LHCN-M2 (cell line): Measurements from ENCODE around the gene CACNA1D. TPM values are rescaled to one million over a fixed set of nuclear protein-coding genes. Genes with fewer than 3 reads are reported as not detected.

Experiments
- DNase-seq: peaks from one replicate; pipeline ENCODE4 v3.0.0-alpha.2; 2012; ENCODE audit warnings: low read depth
- total RNA-seq: library from RNA; depleted of rRNA; stranded (reverse); fragments of >200 nt; gene quantifications from 2 replicates; pipeline ENCODE4 v1.2.3, GENCODE V29; 2014

CACNA1D gene
- total RNA-seq, 1 experiment from 2014 or later: 0.57 TPM

- peak; percentile 37 for DNase-seq
These were observed 215.7 kb downstream of the CACNA1D start for GRCh38 chr3:53709860-53710674.

DNA sequence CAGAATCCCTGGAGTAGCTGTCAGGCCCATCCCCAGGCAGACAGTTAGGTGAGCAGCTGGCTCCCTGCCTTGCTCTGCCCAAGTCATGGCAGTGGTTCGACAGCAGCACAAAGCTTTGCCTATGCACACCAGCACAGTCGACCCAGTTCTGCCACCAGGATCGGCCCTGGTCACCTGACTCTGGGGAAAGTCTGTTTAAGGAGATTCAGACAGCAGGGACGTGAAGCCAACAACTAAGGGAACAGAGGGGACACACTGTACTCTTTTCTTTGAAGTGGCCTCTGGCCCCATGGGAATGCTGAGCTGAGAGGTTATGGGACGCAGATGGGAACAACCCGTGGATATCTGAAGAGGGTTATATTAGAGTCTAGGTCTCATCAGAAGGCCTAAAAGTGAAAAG, 217.0 kb downstream of the CACNA1D start:
- no peak for DNase-seq

- no peak for DNase-seq
These were observed 218.5 kb downstream of the CACNA1D start for GRCh38 chr3:53712817-53713388.

DNA sequence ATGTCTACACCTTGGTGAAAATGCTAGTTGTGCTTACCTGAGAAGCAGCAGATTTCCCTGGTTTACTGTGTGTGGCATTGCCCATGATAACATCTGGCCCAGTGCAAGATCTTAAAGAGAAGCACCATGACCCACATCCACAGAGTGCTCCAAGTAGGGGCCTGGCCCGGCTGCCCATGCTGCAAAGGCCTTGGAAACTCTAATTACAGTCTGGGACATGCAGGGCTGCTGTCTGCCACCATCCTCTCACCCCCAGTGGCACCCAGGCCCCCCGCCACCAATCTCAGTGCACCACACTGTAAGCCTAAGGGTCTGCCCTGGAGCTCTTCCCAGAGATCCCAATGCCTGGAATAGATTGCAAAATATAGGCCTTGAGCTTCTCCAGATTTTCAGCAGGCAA, 219.2 kb downstream of the CACNA1D start:
- DNase-seq: no peak

- peak; percentile 16 for DNase-seq
These were observed 221.5 kb downstream of the CACNA1D start for GRCh38 chr3:53715815-53716483.

DNA sequence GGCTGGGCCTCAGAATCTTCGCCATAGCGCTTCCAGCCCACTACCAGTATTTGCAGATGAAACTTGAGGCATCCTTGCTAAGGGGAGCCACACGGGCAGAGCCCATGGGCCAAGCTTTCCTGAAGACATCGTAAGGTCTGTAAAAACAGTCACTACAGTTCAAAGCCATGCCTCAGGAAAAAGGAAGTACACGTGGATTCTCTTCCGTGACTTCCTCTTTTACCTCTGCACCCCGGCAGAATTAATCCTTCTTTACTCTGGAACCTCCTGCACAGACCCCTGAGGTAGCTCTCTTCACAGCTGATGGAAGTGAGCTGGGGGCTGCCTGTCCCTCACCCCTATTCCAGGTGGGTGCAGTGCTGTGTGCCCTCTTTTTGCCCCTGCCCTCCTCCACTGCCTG, 222.6 kb downstream of the CACNA1D start:
- DNase-seq: no peak

DNA sequence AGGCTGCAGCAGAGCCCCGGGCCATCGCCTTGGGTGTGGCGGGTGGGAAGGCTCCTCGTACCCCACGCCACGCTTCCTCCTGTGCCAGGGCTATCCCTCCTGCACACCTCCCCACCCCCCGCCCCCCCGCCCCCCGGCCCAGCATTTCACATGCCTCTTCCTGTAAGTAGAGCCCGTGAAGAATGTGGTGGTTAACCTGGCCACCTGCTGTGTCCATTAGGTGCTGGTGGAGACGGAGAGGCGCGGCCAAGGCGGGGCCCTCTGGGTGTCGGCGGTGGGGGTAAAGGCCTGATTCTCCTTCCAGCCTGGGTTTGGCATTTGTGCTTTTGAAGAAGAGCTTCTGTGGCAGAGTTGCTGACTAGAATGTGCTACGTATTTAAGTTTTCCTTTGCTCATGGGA, 224.1 kb downstream of the CACNA1D start:
- no peak for DNase-seq

- DNase-seq: peak; percentile 4
These were observed 225.4 kb downstream of the CACNA1D start for GRCh38 chr3:53719796-53720195.

DNA sequence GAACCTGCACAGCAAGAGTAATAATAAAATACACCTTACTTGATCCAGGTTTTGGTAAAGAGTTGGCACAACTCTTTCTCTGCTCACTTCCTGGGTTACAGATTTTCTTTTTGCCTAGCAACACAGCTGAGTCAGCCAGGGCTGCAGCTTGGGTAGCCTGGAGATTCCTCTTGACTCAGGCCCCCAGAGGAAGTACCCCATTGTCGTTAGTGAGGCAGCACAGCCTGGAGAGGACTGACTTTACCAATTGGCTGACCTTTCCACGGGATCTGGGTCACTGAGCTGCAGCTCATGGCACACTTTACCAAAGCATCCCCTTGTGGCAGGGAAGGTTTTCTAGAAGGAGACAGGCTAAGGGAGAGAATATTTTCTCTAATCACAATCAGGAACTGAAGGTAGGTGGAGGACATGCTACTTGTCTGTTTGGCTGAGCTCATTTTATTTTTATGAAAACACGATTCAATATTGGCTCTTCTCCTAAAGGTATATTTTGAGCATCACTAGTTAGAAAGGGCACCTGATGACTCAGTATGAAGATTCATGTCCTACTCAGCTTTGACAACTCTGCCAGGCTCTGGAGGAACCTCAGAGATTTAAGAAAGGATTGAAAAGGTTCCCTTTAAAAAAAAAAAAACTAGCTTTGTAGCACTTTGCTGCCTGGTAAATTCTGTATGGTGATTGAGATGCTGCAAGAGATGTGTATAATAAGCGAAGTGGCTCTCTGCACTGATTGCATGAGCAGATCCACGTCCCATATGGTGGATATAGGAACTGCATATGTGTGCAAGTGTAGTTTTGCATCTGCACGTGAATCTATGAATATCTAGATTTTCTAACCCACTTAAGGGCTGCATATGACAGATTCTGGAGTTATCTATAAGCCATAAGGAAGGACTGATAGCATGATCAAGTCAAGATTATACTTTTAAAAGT, 227.0 kb downstream of the CACNA1D start:
- peak; percentile 29 for DNase-seq

GRCh38 chr3:53724566-53724965, 230.2 kb downstream of the CACNA1D start:
- peak; percentile 8 for DNase-seq

- no peak for DNase-seq
These were observed 231.1 kb downstream of the CACNA1D start for GRCh38 chr3:53725387-53725995.

- no peak for DNase-seq
These were observed 232.2 kb downstream of the CACNA1D start for GRCh38 chr3:53726643-53727042.

GRCh38 chr3:53728606-53729005, 234.2 kb downstream of the CACNA1D start:
- DNase-seq: peak; percentile 2

- DNase-seq: no peak
These were observed 234.7 kb downstream of the CACNA1D start for GRCh38 chr3:53729159-53729558.

DNA sequence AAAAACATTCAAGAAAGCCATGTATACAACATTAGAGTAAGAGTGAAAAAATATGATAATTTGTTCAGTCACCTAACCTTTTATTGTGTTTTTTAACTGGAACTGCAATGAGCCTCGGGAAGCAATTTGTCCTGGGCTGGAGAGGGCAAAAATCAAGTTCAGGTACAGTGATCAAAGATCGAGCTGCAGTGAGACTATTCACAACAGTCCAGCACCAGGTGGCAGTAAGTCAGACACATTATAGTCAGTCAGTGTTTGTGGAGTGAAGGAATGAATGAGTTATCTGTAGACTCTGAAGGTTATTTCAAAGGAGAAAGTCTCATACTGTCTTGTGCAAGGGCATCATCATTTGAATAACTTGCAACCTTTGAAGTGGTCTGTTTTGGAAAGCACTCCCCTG, 235.2 kb downstream of the CACNA1D start:
- DNase-seq: no peak

DNA sequence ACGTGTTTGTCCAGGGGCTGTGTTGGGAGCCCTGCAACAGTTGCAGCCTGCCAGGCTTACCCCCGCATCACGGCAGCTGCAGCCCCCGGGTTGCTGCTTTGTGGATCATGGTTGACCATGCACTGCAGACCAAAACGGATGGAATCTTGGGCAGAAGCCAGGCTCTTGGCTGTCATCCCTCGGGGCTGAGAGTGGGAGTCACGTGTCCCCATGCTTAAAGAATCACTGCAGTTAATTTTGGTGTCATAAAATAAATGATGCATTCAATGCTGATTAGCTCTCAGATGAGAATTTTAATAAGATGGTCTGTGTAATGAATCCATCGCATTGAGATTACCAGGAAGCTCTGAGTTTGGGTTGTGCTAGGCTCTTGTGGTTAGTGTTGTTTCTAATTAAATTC, 236.2 kb downstream of the CACNA1D start:
- DNase-seq: peak; percentile 11

GRCh38 chr3:53731934-53732624, 237.7 kb downstream of the CACNA1D start:
- no peak for DNase-seq

GRCh38 chr3:53733446-53733845, 239.0 kb downstream of the CACNA1D start:
- no peak for DNase-seq

DNA sequence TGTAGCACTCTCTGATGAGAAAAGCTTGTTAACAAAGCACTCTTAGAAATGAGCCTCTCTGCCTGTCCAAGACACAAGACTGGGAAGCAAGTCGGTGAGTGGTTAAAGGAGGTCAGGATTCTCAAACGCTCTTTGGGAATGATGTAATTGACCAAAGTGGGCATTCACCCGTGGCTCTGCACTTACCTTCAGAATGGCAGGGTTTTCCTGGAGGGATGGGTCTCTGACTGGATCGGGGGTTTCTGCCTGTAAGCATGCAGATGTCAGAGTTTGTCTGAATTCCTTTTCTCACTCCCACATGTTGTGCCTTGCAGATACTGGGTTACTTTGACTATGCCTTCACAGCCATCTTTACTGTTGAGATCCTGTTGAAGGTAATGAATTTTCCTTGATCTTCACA, 245.6 kb downstream of the CACNA1D start:
- no peak for DNase-seq

GRCh38 chr3:53740956-53741355, 246.5 kb downstream of the CACNA1D start:
- no peak for DNase-seq

GRCh38 chr3:53744351-53744750, 249.9 kb downstream of the CACNA1D start:
- DNase-seq: no peak
